GM12864 (cell line): Measurements from ENCODE around the gene SNX14.
"Not testable (repeated sequence)": the region's sequence is repeated elsewhere in the genome, so short reads cannot be mapped to it uniquely, and the experiment has no call there.

ENCODE experiments used
- DNase-seq: peaks from one replicate; pipeline ENCODE4 v3.0.0-alpha.2; 2011; ENCODE audit warnings: low read depth
- H3K4me3 ChIP-seq: 2 replicates; pipeline ENCODE4 v1.5.1; 2011; ENCODE audit warnings: mild to moderate bottlenecking, low read depth, low read length, control low read depth
- TF ChIP-seq, protein P1 (sequence below): IDR thresholded peaks from 2 replicates; pipeline ENCODE4 v1.5.1; 2011; ENCODE audit warnings: low read depth, mild to moderate bottlenecking, moderate library complexity, low read length, control low read depth, inconsistent platforms; ENCODE audit errors: missing control alignments

Gene SNX14

DNA sequence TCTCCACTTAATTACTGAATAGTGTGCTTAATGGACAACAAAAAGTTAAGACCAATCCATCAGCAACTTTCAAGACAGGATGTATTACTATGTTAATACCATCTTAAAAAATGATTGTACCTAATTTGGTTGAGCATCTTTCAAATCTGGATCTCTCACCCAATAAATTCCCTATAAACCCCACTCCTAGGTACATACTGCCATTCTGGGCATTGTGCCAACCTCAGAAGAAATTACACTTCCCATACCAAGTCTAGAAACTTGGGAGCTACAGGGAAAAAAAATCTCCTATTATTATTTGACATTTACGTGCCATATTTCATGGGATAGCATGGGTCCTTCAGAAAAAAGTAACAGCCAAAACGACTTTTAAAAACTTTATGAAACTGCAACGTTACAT, 43.9 kb upstream of the SNX14 start:
- no peak overlapping the region for H3K4me3 ChIP-seq
- TF ChIP-seq, protein P1, sequence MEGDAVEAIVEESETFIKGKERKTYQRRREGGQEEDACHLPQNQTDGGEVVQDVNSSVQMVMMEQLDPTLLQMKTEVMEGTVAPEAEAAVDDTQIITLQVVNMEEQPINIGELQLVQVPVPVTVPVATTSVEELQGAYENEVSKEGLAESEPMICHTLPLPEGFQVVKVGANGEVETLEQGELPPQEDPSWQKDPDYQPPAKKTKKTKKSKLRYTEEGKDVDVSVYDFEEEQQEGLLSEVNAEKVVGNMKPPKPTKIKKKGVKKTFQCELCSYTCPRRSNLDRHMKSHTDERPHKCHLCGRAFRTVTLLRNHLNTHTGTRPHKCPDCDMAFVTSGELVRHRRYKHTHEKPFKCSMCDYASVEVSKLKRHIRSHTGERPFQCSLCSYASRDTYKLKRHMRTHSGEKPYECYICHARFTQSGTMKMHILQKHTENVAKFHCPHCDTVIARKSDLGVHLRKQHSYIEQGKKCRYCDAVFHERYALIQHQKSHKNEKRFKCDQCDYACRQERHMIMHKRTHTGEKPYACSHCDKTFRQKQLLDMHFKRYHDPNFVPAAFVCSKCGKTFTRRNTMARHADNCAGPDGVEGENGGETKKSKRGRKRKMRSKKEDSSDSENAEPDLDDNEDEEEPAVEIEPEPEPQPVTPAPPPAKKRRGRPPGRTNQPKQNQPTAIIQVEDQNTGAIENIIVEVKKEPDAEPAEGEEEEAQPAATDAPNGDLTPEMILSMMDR: no peak
- no peak for DNase-seq

DNA sequence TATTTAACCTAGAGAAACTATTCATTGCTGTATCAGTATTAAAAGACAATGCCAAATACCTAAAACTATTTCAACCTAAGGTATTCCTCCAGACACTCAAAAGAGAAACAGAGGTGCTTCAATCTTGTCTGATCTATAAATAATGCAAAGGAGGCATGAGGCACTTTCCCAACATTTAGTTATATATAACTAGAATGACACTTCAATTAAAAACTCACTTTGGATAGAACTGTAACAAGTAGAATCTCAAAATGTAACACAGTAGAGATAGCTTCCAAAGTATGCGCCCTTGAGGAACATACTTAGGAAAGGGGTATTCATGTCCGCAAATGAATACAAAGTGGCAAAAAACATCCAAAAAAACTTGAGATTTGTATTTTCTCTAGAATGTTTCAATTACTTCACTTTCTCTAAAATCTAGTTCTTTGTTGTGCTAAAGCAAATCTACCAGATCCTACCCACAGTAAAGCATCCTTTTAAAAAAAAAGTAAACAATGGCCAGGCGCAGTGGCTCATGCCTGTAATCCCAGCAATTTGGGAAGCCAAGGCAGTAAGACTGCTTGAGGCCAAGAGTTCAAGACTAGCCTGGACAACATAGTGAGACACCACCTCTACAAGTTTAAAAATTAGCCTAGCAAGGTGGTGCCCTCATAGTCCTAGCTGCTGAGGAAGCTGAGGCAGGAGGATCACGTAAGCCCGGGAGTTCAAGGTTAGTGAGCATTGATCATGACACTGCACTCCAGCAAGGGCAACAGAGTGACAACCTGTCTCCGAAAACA, 38.7 kb upstream of the SNX14 start:
- TF ChIP-seq, protein P1: no peak
- H3K4me3 ChIP-seq: no peak overlapping the region
- DNase-seq: no peak

DNA sequence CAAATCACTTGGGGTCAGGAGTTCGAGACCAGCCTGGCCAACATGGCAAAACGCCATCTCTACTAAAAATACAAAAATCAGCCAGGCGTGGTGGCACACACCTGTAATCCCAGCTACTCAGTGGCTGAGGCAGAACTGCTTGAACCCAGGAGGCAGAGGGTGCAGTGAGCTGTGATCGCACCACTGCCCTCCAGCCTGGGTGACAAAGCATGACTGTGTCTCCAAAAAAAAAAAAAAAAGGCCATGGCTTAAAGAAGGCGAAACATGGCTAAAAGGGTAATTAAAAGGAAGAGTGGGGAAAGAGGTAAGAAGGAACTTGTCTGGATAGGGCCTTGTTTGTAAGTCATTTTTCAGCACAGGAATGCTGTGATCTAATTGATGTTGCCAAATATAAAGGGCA, 37.5 kb upstream of the SNX14 start:
- not testable (repeated sequence) for H3K4me3 ChIP-seq, DNase-seq

DNA sequence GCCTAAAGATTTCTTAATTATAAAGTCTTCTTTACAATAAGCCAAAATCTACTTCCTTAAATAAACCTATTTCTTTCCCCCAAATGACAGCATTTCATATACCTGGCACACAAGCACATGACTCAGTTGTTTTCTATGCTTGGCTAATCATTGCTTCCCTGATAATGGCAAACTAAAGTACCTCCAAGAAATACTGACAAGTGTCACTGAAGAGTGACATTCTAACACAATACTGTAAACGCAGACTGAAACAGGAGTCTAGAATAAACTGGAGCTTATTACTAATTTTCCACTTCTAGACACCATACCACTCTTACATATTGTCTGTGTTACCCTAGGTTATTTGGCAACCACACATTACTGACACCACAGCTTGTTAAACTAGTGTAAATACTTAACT, 34.7 kb upstream of the SNX14 start:
- no peak overlapping the region for H3K4me3 ChIP-seq
- no peak for DNase-seq
- TF ChIP-seq, protein P1: no peak

DNA sequence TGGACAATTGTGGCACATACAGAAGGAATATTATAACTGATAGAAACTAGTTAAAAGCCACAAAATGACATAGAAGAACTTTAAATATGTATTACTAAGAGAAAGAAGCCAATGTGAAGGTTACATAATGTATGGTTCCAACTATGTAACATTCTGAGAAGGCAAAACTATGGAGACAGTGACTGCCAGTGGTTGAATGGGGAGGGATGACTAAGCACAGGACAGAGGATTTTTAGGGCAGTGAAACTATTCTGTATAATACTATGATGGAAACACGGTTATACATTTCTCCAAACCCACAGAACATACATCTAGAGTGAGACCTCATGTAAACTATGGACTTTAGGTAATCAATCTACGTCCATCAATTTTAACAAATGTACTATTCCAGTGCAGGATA, 26.6 kb upstream of the SNX14 start:
- no peak overlapping the region for H3K4me3 ChIP-seq
- TF ChIP-seq, protein P1: no peak
- DNase-seq: no peak

DNA sequence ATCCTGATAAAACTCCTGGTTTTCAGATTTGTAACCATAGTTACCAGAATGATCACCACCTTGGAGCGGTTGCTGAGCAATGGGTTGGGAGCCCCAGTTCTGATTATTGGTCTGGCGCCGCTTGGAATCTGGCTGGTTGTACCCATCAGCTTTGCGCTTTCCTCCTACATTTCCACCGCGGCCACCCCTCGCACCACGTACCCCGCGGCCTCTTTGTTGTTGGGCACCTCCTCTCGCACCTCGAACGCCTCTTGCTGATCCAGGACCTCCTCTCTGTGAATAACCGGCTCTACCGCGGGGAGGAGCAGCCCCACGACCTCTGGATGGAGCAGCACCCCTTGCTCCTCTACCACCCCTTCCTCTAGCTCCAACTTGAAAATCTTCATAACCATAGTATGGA, 21.1 kb upstream of the SNX14 start:
- H3K4me3 ChIP-seq: no peak overlapping the region
- TF ChIP-seq, protein P1: no peak
- no peak for DNase-seq

DNA sequence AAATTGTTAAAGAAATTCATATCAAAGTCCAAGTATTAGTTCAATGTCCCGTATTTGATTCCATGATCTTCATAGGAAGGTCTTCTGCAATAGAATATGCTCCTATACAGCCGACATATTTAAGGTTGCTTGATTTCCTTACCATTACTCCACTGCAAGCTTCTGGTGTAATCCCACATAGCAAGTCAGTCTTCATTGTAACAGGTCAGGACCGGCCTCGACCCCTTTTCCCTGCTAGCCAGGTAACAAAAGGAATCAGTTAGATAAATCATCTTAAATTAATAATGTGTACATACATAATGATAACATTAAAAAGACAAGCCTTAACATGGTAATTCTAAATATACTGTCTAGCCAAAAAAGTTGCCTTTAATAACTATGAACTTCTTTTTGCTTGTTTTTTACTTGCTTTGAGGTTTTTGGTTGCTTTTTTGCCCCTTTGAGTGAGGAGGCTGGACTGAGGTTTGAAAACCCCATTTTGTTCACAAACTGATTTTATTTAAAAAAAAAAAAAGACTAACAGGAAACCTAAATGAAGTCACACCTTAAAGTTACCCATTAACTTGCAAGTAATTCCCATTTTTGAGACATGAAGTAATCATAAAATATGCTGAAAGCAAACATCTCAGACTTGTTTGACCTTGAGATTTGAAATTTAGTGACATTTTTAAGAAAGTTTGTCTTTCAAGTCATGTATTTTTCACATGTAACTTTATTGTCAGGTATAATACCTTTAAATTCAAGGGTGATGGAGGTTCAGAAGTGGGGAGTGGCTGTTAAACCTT, 19.2 kb upstream of the SNX14 start:
- TF ChIP-seq, protein P1: no peak

More for the DNA sequence above, 19.2 kb upstream of the SNX14 start:
- H3K4me3 ChIP-seq: no peak overlapping the region
- DNase-seq: no peak
